Ovary (tissue), 3 donors: ENCODE measurements around the gene NGEF.

Source experiments
- EP300 ChIP-seq: sonication (generic); formaldehyde crosslinking; IDR thresholded peaks from one replicate; pipeline ENCODE4 v1.6.1; 2017; ENCODE audit warnings: antibody characterized with exemption
- TF ChIP-seq, protein P1 (sequence below), 3 donors: fragments of 450-650 bp in 2 of 3; fragments of 200-600 bp in 1 of 3; IDR thresholded peaks; one replicate each; pipeline versions ENCODE4 v1.5.1 to v1.8.0; 2016 to 2022; ENCODE audit warnings: antibody characterized with exemption in 3 of 3, mild to moderate bottlenecking in 1 of 3
- donor health status: DM: no; HTN: no; CAD: no.

DNA sequence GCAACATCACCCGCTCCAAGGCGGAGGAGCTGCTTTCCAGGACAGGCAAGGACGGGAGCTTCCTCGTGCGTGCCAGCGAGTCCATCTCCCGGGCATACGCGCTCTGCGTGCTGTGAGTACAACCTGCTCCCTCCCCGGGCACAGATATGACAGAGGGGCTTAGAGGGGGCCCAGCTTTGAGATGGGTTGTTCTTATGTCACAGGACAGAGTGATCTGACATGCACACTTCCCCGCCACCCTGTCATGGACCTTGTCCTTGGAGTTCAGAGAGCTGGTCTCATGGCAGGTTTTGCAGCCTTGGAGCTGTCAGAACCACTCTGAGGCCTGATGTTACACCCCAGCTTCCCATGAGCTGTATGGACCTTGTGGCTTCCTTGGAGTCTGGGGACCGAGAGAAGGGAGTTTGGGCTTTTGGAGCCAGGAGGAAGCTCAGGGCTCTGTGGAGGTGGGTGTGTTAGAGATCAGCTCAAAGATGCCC lies 47.5 kb upstream of the NGEF start:
- TF ChIP-seq EP300, result no peak
- TF ChIP-seq, protein P1, sequence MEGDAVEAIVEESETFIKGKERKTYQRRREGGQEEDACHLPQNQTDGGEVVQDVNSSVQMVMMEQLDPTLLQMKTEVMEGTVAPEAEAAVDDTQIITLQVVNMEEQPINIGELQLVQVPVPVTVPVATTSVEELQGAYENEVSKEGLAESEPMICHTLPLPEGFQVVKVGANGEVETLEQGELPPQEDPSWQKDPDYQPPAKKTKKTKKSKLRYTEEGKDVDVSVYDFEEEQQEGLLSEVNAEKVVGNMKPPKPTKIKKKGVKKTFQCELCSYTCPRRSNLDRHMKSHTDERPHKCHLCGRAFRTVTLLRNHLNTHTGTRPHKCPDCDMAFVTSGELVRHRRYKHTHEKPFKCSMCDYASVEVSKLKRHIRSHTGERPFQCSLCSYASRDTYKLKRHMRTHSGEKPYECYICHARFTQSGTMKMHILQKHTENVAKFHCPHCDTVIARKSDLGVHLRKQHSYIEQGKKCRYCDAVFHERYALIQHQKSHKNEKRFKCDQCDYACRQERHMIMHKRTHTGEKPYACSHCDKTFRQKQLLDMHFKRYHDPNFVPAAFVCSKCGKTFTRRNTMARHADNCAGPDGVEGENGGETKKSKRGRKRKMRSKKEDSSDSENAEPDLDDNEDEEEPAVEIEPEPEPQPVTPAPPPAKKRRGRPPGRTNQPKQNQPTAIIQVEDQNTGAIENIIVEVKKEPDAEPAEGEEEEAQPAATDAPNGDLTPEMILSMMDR (IDR thresholded peaks at IDR 0.05), result no peak
